ENCODE data around the gene IRS1. TPM values are rescaled to one million over a fixed set of nuclear protein-coding genes. Genes with fewer than 3 reads are reported as not detected.
"Not testable (repeated sequence)": the region's sequence is repeated elsewhere in the genome, so short reads cannot be mapped to it uniquely, and the experiment has no call there.

Gene IRS1
- total RNA-seq, 4 donors from 2014 or later = 17.4 to 39.0 (median 25.3) TPM

DNA sequence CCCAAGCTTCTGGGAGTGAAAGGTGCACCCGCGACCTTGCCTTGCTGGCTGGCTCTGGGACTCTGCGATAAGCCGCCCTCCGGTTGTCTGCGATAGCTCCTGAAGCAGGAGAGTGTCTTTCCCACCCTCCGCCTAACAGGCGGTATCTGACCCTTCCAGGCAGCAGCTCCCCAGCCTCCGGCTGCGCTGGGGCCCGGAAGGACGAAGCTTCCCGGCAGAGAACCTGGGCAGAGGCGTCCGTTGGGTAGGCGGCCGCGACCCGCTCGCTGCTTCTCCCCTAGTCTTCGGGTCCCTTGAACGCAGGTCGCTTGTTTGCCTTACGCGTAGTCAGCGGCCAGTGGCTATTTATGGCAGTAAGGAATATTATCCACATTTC, 35.8 kb upstream of the IRS1 start:
- peak overlapping the region; percentile 99 to 100 (median 100) for H3K27ac ChIP-seq
- WGBS, 2 donors (ENCODE audit: low coverage in 1 of 2) = 0 to 17% methylated on average over 6 of the region's 26 CpGs
- no peaks in the 10 kb centered on the region for H3K36me3 ChIP-seq
- H3K27me3 ChIP-seq = no peaks in the 10 kb centered on the region
- no peak for TF ChIP-seq EP300 (IDR thresholded peaks at IDR 0.05)
- TF ChIP-seq POLR2A (IDR thresholded peaks at IDR 0.05) = no peak
- TF ChIP-seq POLR2AphosphoS5 (IDR thresholded peaks at IDR 0.05) = no peak
- TF ChIP-seq, protein P1, sequence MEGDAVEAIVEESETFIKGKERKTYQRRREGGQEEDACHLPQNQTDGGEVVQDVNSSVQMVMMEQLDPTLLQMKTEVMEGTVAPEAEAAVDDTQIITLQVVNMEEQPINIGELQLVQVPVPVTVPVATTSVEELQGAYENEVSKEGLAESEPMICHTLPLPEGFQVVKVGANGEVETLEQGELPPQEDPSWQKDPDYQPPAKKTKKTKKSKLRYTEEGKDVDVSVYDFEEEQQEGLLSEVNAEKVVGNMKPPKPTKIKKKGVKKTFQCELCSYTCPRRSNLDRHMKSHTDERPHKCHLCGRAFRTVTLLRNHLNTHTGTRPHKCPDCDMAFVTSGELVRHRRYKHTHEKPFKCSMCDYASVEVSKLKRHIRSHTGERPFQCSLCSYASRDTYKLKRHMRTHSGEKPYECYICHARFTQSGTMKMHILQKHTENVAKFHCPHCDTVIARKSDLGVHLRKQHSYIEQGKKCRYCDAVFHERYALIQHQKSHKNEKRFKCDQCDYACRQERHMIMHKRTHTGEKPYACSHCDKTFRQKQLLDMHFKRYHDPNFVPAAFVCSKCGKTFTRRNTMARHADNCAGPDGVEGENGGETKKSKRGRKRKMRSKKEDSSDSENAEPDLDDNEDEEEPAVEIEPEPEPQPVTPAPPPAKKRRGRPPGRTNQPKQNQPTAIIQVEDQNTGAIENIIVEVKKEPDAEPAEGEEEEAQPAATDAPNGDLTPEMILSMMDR (IDR thresholded peaks at IDR 0.05) = no peak
- H3K4me3 ChIP-seq = peak overlapping the region; percentile 84 to 98
- ATAC-seq = peak; percentile 31
- H3K4me1 ChIP-seq = peaks cover 6 to 41% (median 8%) of the 10 kb centered on the region in 3 donors
- H3K9me3 ChIP-seq = no peaks in the 10 kb centered on the region

DNA sequence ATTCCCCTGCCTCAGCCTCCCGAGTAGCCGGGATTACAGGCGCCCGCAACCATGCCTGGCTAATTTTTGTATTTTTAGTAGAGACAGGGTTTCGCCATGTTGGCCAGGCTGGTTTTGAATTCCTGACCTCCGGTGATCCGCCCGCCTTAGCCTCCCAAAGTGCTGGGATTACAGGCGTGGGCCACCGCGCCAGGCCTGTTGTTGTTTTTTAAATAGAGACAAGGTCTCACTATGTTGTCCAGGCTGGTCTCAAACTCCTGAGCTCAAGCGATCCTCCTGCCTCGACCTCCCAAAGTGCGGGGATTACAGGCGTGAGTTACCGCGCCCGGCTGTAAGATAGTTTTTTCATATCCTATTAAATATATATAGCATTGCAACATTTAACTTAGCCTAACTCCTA, 35.3 kb upstream of the IRS1 start:
- H3K27ac ChIP-seq = not testable (repeated sequence)

DNA sequence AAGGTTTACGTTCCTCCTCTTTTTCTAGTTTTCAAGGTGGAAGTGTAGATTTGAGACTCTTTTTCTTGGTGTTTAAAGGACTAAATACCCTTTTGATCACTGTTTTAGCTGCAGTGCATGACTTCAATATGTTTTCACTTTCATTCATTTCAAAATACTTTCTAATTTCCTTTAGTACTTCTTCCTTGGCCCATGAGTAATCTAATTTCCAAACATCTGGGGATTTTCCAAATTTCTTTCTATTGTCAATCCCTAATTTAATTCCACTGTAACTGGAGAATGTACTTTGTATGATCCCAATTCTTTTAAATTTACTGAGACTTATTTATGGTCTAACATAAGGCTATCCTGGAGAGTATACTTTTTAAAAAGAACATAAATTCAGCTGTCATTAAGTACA, 32.4 kb upstream of the IRS1 start:
- H3K27ac ChIP-seq = no peak overlapping the region
- no peaks in the 10 kb centered on the region for H3K27me3 ChIP-seq
- H3K4me1 ChIP-seq = peaks cover 4 to 22% (median 4%) of the 10 kb centered on the region in 3 donors
- TF ChIP-seq, protein P1 (IDR thresholded peaks at IDR 0.05) = no peak
- TF ChIP-seq POLR2AphosphoS5 (IDR thresholded peaks at IDR 0.05) (no peak), EP300 (IDR thresholded peaks at IDR 0.05) (no peak), POLR2A (IDR thresholded peaks at IDR 0.05) (no peak)
- no peaks in the 10 kb centered on the region for H3K9me3 ChIP-seq
- no peak overlapping the region for H3K4me3 ChIP-seq
- no peak for ATAC-seq
- no peaks in the 10 kb centered on the region for H3K36me3 ChIP-seq
- 100% methylated on average over 1 of the region's 1 CpG for WGBS, 2 donors (ENCODE audit: low coverage in 1 of 2)

More for the DNA sequence above, 35.3 kb upstream of the IRS1 start:
- H3K4me1 ChIP-seq = peaks cover 6 to 41% (median 8%) of the 10 kb centered on the region in 3 donors
- not testable (repeated sequence) for H3K27me3 ChIP-seq, H3K9me3 ChIP-seq, ATAC-seq, H3K36me3 ChIP-seq
- 88 to 89% methylated on average over 9 to 15 of the region's 18 CpGs for WGBS, 2 donors (ENCODE audit: low coverage in 1 of 2)
- peak overlapping the region; percentile 84 to 98 for H3K4me3 ChIP-seq

DNA sequence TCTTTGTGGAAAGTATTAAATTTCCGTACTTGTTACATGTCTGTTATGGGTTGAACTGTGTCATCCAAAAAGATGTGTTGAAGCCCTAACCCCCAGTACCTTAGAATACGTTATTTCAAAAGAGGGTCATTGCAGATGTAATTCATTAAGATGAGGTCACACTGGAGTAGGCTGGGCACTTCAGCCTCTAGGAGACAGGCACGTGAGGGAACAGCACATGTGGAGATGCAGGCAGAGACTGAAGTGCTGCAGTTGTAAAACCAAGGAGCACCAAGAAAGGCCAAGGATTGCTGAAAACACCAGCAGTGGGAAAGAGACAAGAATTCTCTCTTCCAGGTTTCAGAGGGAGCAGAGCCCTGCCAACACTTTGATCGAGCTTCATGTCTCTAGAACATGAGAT, 31.6 kb upstream of the IRS1 start:
- Histone ChIP-seq H3K27me3 (no peaks in the 10 kb centered on the region), H3K4me3 (no peak overlapping the region), H3K27ac (no peak overlapping the region), H3K4me1 (peaks cover 0 to 17% (median 0%) of the 10 kb centered on the region in 3 donors), H3K36me3 (no peaks in the 10 kb centered on the region), H3K9me3 (no peaks in the 10 kb centered on the region)
- ATAC-seq = no peak
- WGBS, 2 donors (ENCODE audit: low coverage in 1 of 2) = 68 to 100% methylated on average over 1 to 4 of the region's 4 CpGs
- TF ChIP-seq, protein P1 (IDR thresholded peaks at IDR 0.05) = no peak
- no peak for TF ChIP-seq POLR2A (IDR thresholded peaks at IDR 0.05)
- TF ChIP-seq POLR2AphosphoS5 (IDR thresholded peaks at IDR 0.05) = no peak
- no peak for TF ChIP-seq EP300 (IDR thresholded peaks at IDR 0.05)

DNA sequence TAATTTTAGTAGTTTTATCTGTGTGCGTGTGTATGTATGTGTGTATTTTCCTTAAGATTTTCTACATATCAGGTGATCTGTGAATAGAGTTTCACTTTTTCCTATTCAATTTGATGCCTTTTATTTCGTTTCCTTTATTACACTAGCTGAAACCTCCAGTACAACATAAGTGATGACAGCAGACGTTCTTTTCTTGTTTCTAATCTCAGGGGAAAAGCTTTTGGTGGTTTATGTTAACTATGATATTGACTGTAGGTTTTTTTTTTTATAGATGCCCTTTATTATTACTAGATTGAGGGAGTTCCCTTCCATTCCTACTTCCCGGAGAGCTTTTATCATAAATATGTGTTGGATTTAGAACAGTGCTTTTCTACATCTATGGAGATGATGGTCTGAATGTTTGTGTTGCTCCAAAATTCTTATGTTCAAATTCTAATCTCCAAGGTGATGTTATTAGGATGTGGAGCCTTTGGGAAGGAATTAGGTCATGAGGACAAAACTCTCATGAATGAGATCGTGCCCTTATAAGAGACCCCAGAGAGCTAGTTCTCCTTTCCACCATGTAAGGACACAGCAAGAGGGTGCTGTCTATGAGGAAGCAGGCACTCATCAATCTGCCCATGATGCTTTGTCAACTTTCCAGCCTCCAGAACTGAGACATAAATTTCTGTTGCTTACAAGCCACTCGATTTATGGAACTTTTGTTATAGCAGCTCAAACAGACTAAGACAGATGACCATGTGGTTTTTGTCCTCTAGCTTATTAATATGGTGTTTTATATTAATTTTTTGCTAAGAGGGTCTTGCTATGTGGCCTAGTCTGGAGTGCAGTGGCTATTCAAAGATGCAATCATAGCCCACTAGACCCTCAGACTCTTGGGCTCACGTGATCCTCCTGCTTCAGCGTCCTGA, 30.4 kb upstream of the IRS1 start:
- H3K4me3 ChIP-seq = no peak overlapping the region
- no peak overlapping the region for H3K27ac ChIP-seq
- no peaks in the 10 kb centered on the region for H3K36me3 ChIP-seq
- H3K9me3 ChIP-seq = no peaks in the 10 kb centered on the region
- H3K27me3 ChIP-seq = no peaks in the 10 kb centered on the region
- ATAC-seq = no peak
- TF ChIP-seq POLR2AphosphoS5 (IDR thresholded peaks at IDR 0.05) (no peak), EP300 (IDR thresholded peaks at IDR 0.05) (no peak), POLR2A (IDR thresholded peaks at IDR 0.05) (no peak)
- TF ChIP-seq, protein P1 (IDR thresholded peaks at IDR 0.05) = no peak
- H3K4me1 ChIP-seq = peaks cover 0 to 9% (median 0%) of the 10 kb centered on the region in 3 donors
- WGBS, 2 donors (ENCODE audit: low coverage in 1 of 2) = 76 to 83% methylated on average over 8 of the region's 8 CpGs
